ENCODE data around the gene KCTD12. TPM values are rescaled to one million over a fixed set of nuclear protein-coding genes. Genes with fewer than 3 reads are reported as not detected.

Gene KCTD12
- total RNA-seq, 1 experiment from 2014 or later = 5.7 TPM

DNA sequence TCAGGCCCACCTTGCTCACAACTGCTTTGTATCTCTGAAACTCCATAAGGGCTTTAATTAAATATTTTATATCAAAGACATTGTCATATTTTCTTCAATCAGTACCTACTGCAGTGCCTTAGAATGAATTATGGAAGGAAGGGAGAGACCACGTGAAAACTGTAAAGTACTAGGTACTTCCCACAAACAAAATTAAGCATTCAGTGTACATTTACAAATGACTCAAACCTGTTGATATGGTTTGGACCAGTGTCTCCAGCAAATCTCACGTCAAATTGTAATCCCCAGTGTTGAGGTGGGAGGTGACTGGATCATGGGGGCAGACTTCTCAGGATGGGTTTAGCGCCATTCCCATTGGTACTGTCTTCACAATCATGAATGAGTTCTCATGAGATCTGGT lies 23.2 kb downstream of the KCTD12 start:
- DNase-seq (ENCODE audit: extremely low read depth, low read depth) = no peak

DNA sequence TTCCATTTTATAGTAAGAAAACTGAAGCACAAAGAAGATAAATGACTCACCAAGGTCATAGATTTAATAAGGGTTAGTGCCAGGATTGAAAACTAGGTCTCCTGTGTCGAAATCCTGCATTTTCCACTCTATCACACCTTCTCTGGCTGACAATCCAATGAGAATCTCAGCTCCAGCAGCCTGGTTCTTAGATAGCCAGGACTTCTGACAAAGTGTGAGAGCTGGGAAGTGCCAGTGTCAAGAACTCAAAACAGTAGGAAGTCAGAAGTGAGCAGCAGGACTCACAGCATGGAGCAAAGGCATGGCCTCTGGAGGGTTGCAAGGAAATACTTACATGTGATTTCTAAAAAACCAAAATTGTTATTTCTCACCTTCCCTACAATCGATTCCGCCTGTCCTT lies 24.3 kb downstream of the KCTD12 start:
- no peak for DNase-seq (ENCODE audit: extremely low read depth, low read depth)

DNA sequence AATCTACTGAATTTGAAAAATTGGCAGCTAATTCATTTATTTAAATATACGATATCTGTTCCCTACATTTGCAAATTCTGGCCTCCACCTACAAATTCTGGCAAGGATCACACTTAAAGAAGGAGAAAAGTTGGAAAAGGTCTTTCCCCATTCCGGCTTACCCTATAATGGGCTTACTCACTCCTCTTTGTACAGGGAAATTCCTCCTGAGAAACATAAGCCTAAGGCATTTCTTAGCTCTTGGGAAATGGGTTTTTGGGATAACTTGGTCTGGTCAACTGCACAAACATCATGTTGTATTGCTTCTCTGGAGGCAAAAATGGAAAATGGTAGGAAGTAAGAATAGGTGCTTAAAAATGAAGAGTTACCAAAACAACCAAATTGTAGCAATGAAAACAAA lies 25.5 kb downstream of the KCTD12 start:
- DNase-seq (ENCODE audit: extremely low read depth, low read depth) = no peak

DNA sequence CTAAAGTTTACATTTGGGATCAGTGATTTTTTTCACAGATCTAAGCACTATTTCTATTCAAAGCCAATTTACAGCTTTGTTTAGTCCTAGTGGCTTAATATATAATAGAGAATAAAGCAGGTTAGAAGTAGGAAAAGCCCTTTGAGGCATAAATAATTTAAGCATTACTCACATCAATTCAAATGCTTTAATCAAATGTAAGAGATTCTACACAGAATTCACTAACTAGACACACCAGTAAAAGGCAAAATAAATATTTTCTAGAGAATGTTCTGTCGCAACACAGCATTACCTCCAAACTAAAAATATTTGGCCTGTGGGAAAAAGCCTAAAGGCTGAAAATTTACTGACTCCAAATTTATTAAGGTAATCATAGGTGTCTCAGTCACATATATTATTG lies 31.3 kb downstream of the KCTD12 start:
- DNase-seq (ENCODE audit: extremely low read depth, low read depth) = no peak

DNA sequence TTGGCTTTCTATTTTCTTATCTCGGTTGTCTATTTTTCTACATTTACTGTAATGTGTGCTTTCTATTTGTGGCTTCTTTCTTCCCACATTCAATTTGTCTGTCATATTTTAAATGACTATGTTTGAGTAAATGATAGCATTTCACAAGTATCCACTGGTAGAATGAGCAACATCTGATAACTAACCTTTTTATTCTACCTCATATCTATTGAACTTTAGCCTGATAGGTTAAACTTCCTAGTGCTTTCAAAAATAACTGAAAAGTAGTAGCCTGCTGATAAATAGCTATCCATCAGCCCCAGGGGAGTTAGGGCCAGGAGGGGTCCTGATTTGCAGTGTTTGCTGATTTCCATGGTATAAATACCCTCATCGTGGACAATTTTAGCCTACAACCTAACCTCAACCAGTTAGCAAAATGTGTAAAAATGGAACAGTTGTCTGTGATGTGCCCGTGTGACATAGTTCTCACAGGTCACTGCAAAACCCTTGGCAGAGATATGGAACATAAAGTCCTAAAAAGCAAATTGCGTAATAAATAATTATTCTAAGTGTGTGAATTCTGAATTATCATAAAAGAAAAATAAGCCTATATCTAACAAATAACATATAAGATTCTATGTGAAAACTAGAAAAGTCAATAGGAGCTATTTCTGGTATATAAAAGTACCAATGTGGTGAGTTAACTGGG lies 32.1 kb downstream of the KCTD12 start:
- DNase-seq (ENCODE audit: extremely low read depth, low read depth) = no peak

DNA sequence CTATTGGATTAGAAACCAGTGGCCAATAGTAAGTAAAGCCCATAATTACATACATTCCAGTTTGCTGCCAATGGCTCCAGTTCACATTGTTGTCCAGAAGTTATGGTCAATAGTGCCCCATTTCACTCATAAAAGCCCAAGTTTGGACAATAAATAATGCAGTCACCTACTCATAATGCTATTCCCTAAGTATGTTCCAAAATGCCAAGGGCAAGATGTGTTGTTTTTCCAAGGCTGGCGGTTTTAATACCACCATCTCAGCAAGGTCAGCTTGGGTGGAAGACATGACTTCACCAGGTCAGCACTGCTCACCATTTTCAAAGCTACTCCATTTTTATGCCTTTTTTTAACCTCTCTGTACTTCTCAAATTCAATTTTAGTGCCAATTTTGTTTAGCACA lies 32.7 kb downstream of the KCTD12 start:
- DNase-seq (ENCODE audit: extremely low read depth, low read depth) = no peak

DNA sequence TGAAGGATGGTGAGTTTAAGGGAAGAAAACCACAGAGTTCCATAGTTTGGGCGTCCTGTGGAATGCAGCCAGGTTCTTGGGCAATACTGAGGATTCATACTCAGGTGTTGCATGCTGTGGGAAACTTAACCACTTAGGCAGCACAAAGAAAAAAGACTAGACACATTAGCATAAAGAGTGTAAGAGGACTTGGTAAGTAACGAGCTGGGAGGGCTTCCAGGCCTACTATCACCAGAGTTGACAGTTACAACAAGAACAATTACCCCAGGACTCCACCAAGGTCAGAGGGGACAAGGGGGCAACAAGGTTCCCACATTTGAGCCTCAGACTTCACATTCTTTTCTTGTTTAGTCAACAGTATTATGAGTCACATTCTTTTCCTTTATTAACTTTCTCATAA lies 33.2 kb downstream of the KCTD12 start:
- no peak for DNase-seq (ENCODE audit: extremely low read depth, low read depth)

DNA sequence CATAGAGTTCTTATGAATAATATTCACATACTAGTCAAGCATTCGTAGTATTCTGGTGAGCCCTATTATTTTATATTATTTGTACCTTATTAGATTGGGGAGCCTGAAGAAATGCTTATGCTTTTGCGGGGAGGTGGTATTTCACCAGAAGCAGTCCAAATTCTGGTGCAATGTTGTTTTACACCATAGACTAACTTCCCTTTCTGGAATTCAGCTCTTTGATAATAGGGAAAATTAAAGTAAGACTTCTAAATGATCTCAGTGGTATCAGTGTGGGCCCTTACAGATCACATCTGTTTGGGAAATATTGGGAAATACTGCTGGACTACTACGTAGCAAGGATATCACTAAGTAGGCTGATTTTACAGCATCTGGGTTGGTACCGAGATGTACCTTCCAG lies 34.2 kb downstream of the KCTD12 start:
- no peak for DNase-seq (ENCODE audit: extremely low read depth, low read depth)

DNA sequence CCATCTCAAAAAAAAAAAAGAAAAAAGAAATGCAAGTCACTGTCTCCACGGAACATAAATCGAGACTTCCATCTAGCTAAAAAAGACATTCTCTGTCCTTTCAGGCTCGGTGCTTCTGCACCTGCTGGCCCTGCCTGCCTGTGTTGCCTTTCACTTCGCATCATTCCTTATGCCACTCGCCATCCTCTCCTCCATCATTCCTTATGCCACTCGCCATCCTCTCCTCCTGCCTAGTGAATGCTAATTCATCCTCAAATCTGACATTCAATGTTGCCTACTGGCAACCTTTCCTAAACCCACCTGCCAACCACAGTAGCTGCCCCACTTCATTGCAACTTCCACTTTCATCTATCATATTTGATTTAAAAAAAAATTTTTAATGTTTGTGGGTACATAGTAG lies 36.7 kb downstream of the KCTD12 start:
- DNase-seq (ENCODE audit: extremely low read depth, low read depth) = no peak

DNA sequence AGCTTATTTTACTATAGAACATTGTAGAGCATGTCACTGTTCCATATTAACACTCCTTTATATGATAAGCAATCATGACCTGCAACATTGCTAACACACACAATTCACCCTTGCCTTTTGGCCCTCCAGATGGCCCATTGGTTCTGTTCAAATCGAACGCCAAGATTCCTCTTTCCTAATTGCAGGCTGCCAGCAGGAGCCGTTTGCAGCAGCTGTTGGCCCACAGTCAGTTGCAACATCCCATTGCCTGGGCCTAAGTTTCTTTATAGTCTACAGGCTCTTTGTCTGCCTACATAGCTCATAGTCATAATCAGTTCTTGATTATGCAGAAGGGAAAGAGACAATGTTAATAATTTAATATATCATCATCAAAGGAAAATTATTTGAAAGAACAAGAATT lies 37.6 kb downstream of the KCTD12 start:
- no peak for DNase-seq (ENCODE audit: extremely low read depth, low read depth)

DNA sequence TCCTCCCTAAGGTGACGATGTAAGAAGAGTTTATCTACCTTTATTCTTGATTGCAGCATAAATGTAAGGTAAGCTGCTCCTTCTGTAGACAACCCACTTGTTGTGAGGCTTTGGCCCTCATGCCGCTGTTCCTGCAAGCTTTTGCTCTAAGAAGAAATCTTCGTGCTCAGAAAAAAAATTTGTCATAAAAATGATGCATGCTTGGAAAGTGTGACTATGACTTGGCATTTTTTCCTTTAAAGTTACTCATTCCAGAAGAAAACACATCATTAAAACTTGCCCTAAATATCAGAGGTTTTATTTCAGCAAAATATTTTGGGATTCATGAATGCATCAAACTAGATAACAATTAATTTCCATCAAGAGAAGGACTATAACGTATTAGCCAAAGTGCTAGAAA lies 39.8 kb downstream of the KCTD12 start:
- no peak for DNase-seq (ENCODE audit: extremely low read depth, low read depth)

DNA sequence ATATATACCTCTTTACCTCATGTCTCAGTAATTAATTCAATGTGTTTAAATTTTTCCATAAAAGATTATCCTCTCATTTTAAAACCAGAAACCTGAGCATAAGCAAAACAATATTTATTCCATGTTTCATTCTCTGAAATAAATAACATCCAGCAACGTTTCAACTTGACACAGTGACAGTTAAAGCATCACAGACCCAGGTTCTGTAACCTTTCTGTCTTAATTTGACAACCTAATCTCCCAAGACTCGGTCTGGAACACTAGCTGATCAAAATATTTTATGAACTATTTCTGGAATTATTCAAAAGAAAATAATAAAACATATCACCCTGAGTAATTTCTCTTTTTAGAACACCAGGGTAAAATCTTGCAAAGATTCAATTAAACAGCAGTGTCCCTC lies 40.3 kb downstream of the KCTD12 start:
- DNase-seq (ENCODE audit: extremely low read depth, low read depth) = no peak

DNA sequence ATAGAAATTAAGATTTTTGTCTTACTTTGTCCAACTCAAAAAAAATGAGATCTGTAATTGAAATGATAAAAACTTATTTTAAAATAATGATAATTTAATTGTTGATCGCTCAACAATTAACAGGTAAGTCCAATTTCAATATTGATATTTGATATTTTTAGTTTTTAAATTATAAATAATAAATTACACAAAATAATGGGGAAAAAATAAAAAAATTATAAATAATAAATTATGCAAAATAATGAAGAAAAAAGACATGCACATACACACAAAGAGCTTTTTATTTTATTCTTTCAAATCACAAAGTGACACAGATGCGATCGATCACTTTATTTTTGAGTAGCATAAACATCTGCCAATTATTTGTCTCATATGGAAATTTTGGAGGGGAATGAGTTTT lies 40.8 kb downstream of the KCTD12 start:
- DNase-seq (ENCODE audit: extremely low read depth, low read depth) = no peak

DNA sequence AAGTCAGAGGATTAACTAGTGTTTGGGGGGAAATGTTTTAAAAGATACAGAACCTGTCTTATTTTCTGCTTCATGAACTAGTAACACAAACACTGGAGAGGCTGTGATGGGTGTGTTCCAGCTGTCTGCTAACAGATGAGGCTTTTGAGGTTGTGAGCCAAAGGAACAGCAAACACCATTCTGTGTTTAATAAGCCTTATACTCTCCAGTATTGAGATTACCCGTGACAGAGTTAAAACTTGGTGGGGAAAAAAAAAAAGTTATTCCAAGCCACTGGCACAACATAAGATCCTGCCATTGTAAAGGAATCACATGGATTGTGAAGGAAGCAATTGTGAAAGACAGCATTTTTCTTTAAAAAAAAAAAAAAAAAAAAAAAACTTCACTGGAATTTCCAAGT lies 48.4 kb downstream of the KCTD12 start:
- no peak for DNase-seq (ENCODE audit: extremely low read depth, low read depth)

DNA sequence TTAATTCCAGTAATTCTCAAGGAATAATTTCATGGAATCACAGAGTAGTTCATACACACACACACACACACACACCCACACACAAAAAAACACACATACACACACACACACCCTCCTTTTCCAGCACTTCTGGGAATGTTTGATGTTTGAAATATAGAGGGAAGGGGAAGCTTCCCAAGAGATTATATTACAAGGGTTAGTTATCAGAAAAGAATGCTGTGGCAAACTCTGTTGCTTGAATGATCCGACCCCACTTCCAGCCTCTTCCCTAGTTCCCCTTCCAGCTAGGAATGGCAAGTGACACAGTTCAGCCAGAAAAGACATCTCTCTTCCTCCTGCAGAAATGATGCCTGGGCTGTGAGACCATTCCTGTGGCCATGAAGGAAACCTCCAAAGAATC lies 49.9 kb downstream of the KCTD12 start:
- DNase-seq (ENCODE audit: extremely low read depth, low read depth) = no peak

DNA sequence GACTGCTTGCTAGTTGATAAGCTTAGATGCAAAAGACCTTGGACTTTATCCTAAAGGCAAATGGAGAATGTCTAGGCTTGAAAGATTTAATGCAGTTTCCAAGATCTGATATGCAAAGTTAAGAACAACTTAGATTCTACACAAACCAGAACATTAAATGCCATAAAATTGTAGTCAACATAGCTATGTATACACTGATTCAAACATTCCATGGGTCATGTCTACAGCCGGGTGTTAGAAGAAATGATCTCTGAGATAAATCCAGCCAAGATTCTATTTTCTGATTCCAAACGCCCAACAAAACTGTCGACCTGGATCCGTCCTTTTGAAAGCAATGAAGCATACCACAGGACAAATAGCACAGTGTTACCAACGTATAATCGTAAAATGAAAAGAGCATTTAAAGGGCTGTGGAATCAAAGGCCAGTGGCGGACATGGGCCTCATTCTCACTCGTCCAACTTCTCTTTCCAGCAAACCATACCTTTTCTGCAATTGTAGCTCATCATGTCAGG lies 52.7 kb downstream of the KCTD12 start:
- no peak for DNase-seq (ENCODE audit: extremely low read depth, low read depth)

DNA sequence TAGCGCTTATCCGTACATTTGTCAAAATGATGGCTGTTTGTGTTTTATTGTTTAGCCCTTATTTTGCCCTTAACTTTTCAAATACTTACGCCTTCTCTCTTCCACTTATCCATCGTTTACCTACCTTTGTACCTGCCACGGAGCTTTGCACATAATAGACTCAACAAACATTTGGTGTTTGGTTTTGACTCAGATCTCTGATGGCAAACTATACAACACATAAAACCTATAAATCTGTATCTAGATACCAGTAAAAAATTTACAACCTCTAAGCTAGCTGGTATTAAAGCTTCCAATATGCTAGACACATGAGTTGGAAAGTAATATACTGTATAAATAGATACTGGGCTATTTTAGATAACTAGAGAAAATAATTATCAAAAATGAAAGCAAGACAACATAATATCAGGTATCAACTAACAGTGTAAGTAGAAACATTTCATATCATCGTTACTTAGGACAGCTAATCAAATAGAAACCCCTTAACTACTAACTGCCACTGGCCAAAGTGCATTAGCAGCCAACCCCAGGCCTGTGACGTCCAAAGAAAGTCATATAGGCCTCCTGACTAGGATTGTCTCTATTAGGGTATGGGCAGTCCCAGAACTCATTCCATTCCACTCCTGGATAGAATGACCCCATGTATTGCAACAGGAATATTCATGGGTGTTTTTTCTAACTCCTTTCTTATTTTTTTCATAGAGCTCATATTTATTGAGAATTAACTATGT lies 53.8 kb downstream of the KCTD12 start:
- DNase-seq (ENCODE audit: extremely low read depth, low read depth) = no peak

DNA sequence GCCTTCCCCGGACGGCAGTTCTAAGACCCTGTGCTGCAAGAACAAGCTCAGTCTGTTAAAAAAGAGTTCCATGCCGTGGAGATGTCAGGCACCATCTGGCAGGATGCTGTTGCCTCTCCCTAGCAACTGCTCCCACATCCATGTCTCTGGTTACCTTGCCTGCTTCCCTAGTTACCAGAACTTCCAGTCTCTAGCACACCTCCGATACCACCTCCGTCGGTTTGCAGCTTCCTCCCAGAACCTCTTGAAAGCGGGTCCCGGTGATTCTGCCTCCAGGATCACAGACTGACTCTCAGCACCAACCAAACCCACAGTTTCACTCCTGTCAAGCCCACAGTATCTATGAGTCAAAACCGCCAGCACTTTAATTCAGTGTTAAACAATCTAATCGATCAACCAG lies 55.4 kb downstream of the KCTD12 start:
- no peak for DNase-seq (ENCODE audit: extremely low read depth, low read depth)
